AG04450 (cell line): ENCODE results near the gene GRIA3. TPM values are rescaled to one million over a fixed set of nuclear protein-coding genes. Genes with fewer than 3 reads are reported as not detected.

ENCODE experiments used
- CTCF ChIA-PET: fragments of 300-600, 350-600 bp; formaldehyde crosslinking; extraction: SDS; loops from one replicate; lab custom pipeline; 2022; ENCODE audit warnings: antibody characterized with exemption, inconsistent platforms; lab: Charles Lee
- POLR2A ChIA-PET: fragments of 350-600 bp; formaldehyde crosslinking; extraction: SDS; loops from one replicate; lab custom pipeline; 2021; ENCODE audit warnings: antibody characterized with exemption, inconsistent platforms; lab: Yijun Ruan, JAX
- DNase-seq: peaks from one replicate; pipeline ENCODE4 v3.0.0-alpha.2; 2011; ENCODE audit warnings: low read depth, low spot score
- H3K27ac ChIP-seq: one replicate; pipeline ENCODE4 v1.5.1; 2012; ENCODE audit warnings: low read depth, low read length, control low read depth
- H3K27me3 ChIP-seq: one replicate; pipeline ENCODE4 v1.6.0; 2012; ENCODE audit warnings: low read length; ENCODE audit not compliant: control insufficient read depth, insufficient read depth
- H3K4me3 ChIP-seq: 2 replicates; pipeline ENCODE4 v1.5.1; 2011; ENCODE audit warnings: mild to moderate bottlenecking, low read depth, low read length, control low read depth
- H3K9me3 ChIP-seq: 2 replicates; pipeline ENCODE4 v1.5.1; 2012; ENCODE audit warnings: low read length; ENCODE audit not compliant: control insufficient read depth, insufficient read depth
- polyA plus RNA-seq: library from polyadenylated mRNA; depleted of rRNA; stranded (reverse); fragments of >200 nt; gene quantifications from 2 replicates; pipeline ENCODE4 v1.2.3, GENCODE V29; 2011
- TF ChIP-seq, protein P1 (sequence below): IDR thresholded peaks from 2 replicates; pipeline ENCODE4 v1.5.1; 2011; ENCODE audit warnings: low read depth, low read length, control low read depth, inconsistent platforms

GRIA3 gene
- polyA plus RNA-seq, 1 experiment, result 0.06 TPM

DNA sequence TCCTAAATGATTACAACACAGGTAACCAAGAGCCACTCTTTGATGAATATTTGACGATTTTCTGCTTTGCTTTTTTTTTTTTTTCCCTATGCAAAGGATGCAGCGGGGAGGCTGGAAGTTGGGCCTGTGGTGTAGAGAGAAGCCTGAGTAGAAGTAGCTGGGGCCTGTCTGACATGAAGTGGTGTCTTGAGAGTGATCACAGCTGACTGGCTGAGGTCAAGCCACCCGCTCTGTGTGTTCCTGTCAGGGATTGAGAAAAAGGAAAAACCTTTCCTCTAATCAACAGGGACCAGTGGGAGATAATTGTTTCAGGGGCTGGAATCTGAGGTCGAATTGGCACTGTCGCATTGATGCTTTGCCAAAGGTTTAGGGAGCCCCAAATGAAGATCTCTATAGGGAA lies 258.7 kb downstream of the GRIA3 start:
- POLR2A ChIA-PET, result no interaction called here
- no peak for DNase-seq
- Histone ChIP-seq H3K27ac (no peak overlapping the region), H3K4me3 (no peak overlapping the region), H3K27me3 (no peaks in the 10 kb centered on the region), H3K9me3 (no peaks in the 10 kb centered on the region)
- TF ChIP-seq, protein P1, sequence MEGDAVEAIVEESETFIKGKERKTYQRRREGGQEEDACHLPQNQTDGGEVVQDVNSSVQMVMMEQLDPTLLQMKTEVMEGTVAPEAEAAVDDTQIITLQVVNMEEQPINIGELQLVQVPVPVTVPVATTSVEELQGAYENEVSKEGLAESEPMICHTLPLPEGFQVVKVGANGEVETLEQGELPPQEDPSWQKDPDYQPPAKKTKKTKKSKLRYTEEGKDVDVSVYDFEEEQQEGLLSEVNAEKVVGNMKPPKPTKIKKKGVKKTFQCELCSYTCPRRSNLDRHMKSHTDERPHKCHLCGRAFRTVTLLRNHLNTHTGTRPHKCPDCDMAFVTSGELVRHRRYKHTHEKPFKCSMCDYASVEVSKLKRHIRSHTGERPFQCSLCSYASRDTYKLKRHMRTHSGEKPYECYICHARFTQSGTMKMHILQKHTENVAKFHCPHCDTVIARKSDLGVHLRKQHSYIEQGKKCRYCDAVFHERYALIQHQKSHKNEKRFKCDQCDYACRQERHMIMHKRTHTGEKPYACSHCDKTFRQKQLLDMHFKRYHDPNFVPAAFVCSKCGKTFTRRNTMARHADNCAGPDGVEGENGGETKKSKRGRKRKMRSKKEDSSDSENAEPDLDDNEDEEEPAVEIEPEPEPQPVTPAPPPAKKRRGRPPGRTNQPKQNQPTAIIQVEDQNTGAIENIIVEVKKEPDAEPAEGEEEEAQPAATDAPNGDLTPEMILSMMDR, result no peak
- CTCF ChIA-PET, result no interaction called here

- no peaks in the 10 kb centered on the region for H3K27me3 ChIP-seq
- no peak for DNase-seq
- no peak overlapping the region for H3K4me3 ChIP-seq
- POLR2A ChIA-PET, result no interaction called here
- TF ChIP-seq, protein P1, result no peak
- no peak overlapping the region for H3K27ac ChIP-seq
- CTCF ChIA-PET, result no interaction called here
- H3K9me3 ChIP-seq, result no peaks in the 10 kb centered on the region
Measured at GRCh38 chrX:123447506-123447905, 263.4 kb downstream of the GRIA3 start.

DNA sequence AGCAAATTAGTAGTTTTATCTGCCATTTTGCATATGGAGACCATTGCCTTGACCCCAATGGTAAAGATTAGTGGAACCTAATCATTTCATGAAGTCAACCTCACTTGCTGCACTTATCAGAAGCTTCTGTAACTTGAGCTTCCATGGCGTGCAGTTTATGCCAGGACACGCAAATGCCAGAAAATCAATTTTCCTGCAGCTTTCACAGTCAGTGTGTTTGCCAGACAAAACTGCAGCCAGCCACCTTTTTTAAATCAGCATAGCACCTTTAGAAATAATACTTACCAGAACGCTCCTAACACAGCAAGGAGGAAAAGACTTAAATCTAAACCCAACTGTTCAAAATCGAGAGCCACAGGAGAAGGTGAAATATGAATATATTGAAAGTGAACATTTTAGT lies 265.3 kb downstream of the GRIA3 start:
- Histone ChIP-seq H3K27me3 (no peaks in the 10 kb centered on the region), H3K9me3 (no peaks in the 10 kb centered on the region), H3K4me3 (no peak overlapping the region), H3K27ac (no peak overlapping the region)
- CTCF ChIA-PET, result interaction anchor here (0.7 kb wide), 1 partner anchor 12 kb away, joined by 4 read pairs; no protein-coding TSS in a partner anchor
- TF ChIP-seq, protein P1, result no peak
- no peak for DNase-seq
- POLR2A ChIA-PET, result no interaction called here

DNA sequence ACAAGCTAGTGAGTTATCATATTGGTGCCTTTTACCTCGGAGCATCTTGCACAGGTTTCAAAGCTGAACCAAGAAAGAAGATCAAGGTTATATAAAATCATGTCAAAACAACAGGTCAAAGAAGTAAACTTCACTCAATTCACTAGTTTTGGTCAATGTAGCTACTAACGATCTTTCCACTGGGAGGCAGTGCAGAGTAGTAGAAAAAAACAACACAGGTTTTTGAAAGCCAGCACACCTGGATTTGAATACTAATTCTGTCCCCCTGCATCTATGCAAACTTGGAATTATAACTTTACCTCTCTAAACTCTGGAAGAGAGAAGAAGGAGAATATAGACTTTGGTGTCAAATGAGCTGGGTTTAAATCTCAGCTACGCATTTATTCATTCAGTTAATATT lies 266.1 kb downstream of the GRIA3 start:
- TF ChIP-seq, protein P1, result peak; percentile 45

GRCh38 chrX:123454712-123455431 lies 270.8 kb downstream of the GRIA3 start:
- Histone ChIP-seq H3K27me3 (no peaks in the 10 kb centered on the region), H3K27ac (no peak overlapping the region), H3K9me3 (no peaks in the 10 kb centered on the region), H3K4me3 (no peak overlapping the region)
- ChIA-PET CTCF (no interaction called here), POLR2A (no interaction called here)
- DNase-seq, result no peak
- TF ChIP-seq, protein P1, result no peak

More for the DNA sequence above, 266.1 kb downstream of the GRIA3 start:
- no peak for DNase-seq
- ChIA-PET CTCF (interaction anchor here (0.6 to 1.4 kb wide), 9 partner anchors 13 to 320 kb away, joined by 3 to 7 read pairs (median 4); no protein-coding TSS in a partner anchor), POLR2A (no interaction called here)
- Histone ChIP-seq H3K4me3 (no peak overlapping the region), H3K9me3 (no peaks in the 10 kb centered on the region), H3K27ac (no peak overlapping the region), H3K27me3 (no peaks in the 10 kb centered on the region)
